GM12872 (cell line): ENCODE results near the gene ARSK.

Experiments
- TF ChIP-seq, protein P1 (sequence below): IDR thresholded peaks from 3 replicates; pipeline ENCODE4 v1.5.1; 2011; ENCODE audit warnings: low read depth, mild to moderate bottlenecking, low read length, moderate library complexity; ENCODE audit not compliant: insufficient read depth

ARSK gene

DNA sequence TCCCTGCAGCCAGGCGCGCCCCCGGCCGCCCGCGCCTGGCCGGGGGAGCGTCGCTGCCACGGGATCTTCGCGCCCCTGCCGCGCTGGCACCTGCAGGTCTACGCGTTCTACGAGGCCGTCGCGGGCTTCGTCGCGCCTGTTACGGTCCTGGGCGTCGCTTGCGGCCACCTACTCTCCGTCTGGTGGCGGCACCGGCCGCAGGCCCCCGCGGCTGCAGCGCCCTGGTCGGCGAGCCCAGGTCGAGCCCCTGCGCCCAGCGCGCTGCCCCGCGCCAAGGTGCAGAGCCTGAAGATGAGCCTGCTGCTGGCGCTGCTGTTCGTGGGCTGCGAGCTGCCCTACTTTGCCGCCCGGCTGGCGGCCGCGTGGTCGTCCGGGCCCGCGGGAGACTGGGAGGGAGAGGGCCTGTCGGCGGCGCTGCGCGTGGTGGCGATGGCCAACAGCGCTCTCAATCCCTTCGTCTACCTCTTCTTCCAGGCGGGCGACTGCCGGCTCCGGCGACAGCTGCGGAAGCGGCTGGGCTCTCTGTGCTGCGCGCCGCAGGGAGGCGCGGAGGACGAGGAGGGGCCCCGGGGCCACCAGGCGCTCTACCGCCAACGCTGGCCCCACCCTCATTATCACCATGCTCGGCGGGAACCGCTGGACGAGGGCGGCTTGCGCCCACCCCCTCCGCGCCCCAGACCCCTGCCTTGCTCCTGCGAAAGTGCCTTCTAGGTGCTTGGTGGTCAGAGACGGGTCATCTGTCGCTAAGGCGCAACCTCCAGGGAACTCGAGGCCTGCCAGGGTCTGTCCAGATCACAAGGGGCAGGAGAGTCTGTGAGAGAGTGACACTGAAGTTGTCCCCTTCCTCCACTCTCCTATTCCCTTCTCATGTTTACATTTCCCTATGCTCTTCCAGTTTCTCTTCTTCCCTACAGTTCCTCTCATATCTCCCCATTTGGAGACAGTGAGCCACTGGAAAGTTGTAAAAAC is 66.3 kb downstream of the ARSK start:
- TF ChIP-seq, protein P1, sequence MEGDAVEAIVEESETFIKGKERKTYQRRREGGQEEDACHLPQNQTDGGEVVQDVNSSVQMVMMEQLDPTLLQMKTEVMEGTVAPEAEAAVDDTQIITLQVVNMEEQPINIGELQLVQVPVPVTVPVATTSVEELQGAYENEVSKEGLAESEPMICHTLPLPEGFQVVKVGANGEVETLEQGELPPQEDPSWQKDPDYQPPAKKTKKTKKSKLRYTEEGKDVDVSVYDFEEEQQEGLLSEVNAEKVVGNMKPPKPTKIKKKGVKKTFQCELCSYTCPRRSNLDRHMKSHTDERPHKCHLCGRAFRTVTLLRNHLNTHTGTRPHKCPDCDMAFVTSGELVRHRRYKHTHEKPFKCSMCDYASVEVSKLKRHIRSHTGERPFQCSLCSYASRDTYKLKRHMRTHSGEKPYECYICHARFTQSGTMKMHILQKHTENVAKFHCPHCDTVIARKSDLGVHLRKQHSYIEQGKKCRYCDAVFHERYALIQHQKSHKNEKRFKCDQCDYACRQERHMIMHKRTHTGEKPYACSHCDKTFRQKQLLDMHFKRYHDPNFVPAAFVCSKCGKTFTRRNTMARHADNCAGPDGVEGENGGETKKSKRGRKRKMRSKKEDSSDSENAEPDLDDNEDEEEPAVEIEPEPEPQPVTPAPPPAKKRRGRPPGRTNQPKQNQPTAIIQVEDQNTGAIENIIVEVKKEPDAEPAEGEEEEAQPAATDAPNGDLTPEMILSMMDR, result no peak

GRCh38 chr5:95621839-95622629 is 67.1 kb downstream of the ARSK start:
- TF ChIP-seq, protein P1, result no peak

DNA sequence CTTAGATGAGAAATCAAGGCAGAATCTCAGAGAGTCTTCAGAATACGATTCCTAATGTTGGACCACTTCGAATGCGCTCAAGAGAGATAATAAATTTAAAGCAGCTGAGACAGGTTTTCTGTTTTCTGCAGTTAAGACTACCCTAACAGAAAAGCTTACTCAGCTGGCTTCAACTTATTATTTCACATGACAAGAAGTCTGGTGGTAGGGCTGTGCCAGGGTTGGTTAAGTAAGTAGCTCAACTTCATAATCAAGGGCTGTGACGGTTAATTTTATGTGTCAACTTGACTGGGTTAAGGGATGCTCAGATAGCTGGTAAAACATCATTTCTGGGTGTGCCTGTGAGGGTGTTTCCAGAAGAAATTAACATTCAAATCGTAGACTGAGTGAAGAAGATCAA is 68.8 kb downstream of the ARSK start:
- TF ChIP-seq, protein P1, result no peak

GRCh38 chr5:95624368-95624767 is 69.5 kb downstream of the ARSK start:
- TF ChIP-seq, protein P1, result no peak

DNA sequence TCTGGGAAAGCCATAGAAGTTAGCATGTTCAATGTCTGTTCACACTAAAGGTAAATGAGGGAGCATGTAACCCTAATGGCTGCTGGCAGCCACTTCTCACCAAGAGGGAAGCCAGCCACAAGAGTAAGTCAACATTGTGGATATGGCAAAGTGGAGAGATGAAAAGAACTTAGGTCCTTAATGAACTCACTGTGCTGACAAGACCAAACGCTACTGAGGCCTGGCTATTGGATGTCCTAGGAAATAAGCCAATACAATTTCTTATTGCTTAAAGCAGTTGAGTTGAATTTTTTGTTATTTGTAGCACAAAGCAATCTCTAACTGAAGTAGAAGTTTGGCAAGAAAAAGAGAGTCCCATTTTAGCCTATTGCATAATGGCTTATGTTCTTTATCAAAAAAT is 71.8 kb downstream of the ARSK start:
- TF ChIP-seq, protein P1, result no peak

DNA sequence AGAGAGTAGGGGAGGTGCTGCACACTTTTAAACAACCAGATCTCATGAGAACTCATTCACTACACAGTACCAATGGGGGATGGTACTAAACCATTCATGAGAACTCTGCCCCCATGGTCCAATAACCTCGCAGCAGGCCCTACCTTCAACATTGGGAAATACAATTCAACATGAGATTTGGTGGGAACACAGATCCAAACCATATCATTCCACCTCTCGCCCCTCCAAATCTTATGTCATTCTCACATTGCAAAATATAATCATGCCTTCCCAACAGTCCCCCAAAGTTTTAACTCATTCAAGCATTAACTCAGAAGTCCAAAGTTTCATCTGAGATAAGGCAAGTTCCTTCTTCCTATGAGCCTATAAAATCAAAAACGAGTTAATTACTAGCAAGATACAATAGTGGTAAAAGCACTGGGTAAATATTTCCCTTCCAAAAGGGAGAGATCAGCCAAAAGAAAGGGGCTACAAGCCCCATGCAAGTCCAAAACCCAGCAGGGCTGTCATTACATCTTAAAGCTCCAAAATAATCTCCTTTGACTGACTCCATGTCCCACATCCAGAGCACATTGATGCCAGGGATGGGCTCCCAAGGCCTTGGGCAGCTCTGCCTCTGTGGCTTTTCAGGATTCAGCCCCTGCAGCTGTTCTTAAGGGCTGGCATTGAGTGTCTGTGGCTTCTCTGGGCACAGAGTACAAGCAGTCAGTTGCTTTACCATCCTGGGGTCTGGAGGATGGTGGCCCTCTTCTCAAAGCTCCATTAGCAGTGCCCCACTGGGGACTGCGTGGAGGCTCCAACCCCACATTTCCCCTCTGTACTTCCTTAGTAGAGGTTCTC is 73.3 kb downstream of the ARSK start:
- TF ChIP-seq, protein P1, result no peak
